T-cell (primary cell): ENCODE results near the gene ZNF277. TPM values are rescaled to one million over a fixed set of nuclear protein-coding genes. Genes with fewer than 3 reads are reported as not detected.

ENCODE experiments used
- ATAC-seq, 4 experiments: fragments of 200-7000 bp in 3 of 4; fragments of 150-1000 bp in 1 of 4; cut with Tn5 transposase; replicated peaks in 1 of 4; 1 replicate in 3 of 4; 2 replicates in 1 of 4; pipeline ENCODE4 v1.10.0; 2021; ENCODE audit warnings: moderate library complexity in 3 of 4, mild to moderate bottlenecking in 2 of 4, moderate number of reproducible peaks in 1 of 4
- CTCF ChIA-PET, 2 donors: fragments of 300-600 bp; sonication (Branson Sonifier 250); formaldehyde crosslinking; loops; one replicate each; lab custom pipeline; 2022; ENCODE audit warnings: antibody characterized with exemption in 2 of 2; lab: Charles Lee
- POLR2A ChIA-PET, 2 donors: fragments of 300-600 bp; sonication (Branson Sonifier 250); formaldehyde crosslinking; loops; one replicate each; lab custom pipeline; 2022; ENCODE audit warnings: antibody characterized with exemption in 2 of 2; lab: Charles Lee
- DNase-seq, 35 experiments: peaks; one replicate each; pipeline versions ENCODE4 v3.0.0 to v3.0.0-alpha.2; 2013 to 2023
- H3K27ac ChIP-seq: one replicate; pipeline ENCODE4 v1.5.1; 2013; ENCODE audit warnings: low read length
- H3K27me3 ChIP-seq, 2 experiments: replicated peaks in 1 of 2; 1 replicate in 1 of 2; 2 replicates in 1 of 2; pipeline versions ENCODE4 v1.6.1 to v1.7.0; 2013; ENCODE audit warnings: low read length in 1 of 2, mixed read lengths in 1 of 2; ENCODE audit not compliant: control insufficient read depth in 2 of 2, insufficient read depth in 2 of 2; ENCODE audit errors: extremely low read depth in 1 of 2
- H3K36me3 ChIP-seq, 2 donors: 1 replicate in 1 of 2; 2 replicates in 1 of 2; pipeline versions ENCODE4 v1.6.1 to v1.7.0; 2013; ENCODE audit warnings: low read length in 1 of 2; ENCODE audit not compliant: control insufficient read depth in 2 of 2, insufficient read depth in 1 of 2; ENCODE audit errors: extremely low read depth in 1 of 2
- H3K4me1 ChIP-seq, 2 experiments: 1 replicate in 1 of 2; 2 replicates in 1 of 2; pipeline versions ENCODE4 v1.6.1 to v1.7.0; 2013; ENCODE audit warnings: low read length in 2 of 2, mixed read lengths in 1 of 2; ENCODE audit not compliant: insufficient read depth in 2 of 2, control insufficient read depth in 1 of 2; ENCODE audit errors: extremely low read depth in 1 of 2
- H3K4me3 ChIP-seq, 2 donors: 1 replicate in 1 of 2; 2 replicates in 1 of 2; pipeline versions ENCODE4 v1.5.1 to v1.7.0; 2013; ENCODE audit warnings: mild to moderate bottlenecking in 2 of 2, low read length in 1 of 2, moderate library complexity in 1 of 2; ENCODE audit not compliant: control insufficient read depth in 1 of 2; ENCODE audit errors: extremely low read depth in 1 of 2
- H3K9me3 ChIP-seq: 2 replicates; pipeline ENCODE4 v1.7.0; 2013
- H3K27ac Mint-ChIP-seq, 2 donors: one replicate each; pipeline ENCODE4 v1.8.0; 2020 to 2021; ENCODE audit warnings: mild to moderate bottlenecking in 2 of 2, mixed read lengths in 2 of 2
- H3K27me3 Mint-ChIP-seq, 2 donors: one replicate each; pipeline ENCODE4 v1.8.0; 2021 to 2022; ENCODE audit warnings: mixed read lengths in 2 of 2
- H3K36me3 Mint-ChIP-seq: one replicate; pipeline ENCODE4 v1.8.0; 2021; ENCODE audit warnings: mixed read lengths
- H3K4me1 Mint-ChIP-seq, 3 donors: one replicate each; pipeline ENCODE4 v1.8.0; 2020 to 2022; ENCODE audit warnings: mixed read lengths in 3 of 3, mild to moderate bottlenecking in 1 of 3
- H3K4me3 Mint-ChIP-seq, 3 donors: one replicate each; pipeline ENCODE4 v1.8.0; 2020 to 2022; ENCODE audit warnings: mild to moderate bottlenecking in 3 of 3, mixed read lengths in 3 of 3, moderate library complexity in 3 of 3
- H3K9me3 Mint-ChIP-seq, 3 donors: one replicate each; pipeline ENCODE4 v1.8.0; 2020 to 2022; ENCODE audit warnings: mixed read lengths in 3 of 3
- WGBS: methylation state at CpG from one replicate; pipeline ENCODE4 v1.1.5; 2013; ENCODE audit warnings: missing lambda C conversion rate; ENCODE audit not compliant: insufficient coverage; 5-methylcytosine and 5-hydroxymethylcytosine counted together
- total RNA-seq, 35 experiments: library from RNA in 6 of 35; stranded (reverse) in 6 of 35; fragments of 120-200 nt in 1 of 35; gene quantifications; one replicate each; pipeline versions ENCODE4 v1.2.1 to v1.2.4 and lab custom pipeline; 2013 to 2026

Gene ZNF277
- total RNA-seq, 5 donors from 2014 or later (not counting 1 experiment from before 2014, with no cell fraction given), result 26.6 to 31.4 (median 30.2) TPM

DNA sequence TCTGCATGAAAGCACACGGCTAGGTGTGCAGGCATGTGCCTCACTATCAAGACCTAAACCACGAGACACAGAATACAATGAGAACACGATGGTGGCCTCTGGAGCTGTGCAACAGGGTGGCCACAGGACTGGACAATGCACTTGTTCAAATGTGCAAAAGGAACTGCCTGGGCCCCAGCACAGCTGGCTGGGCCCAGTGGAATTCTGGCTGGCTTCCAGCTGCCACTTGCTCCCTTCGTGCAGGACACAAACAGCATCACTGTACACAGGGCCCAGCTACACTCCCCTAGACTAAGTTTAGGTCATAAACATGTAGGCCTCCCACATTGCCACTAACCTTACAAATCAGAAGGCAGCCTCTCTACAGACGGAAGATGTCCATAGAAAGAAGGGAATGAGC lies 23.7 kb upstream of the ZNF277 start:
- Mint-ChIP-seq H3K4me3 (no peak overlapping the region), H3K4me1 (no peaks in the 10 kb centered on the region), H3K27me3 (peaks cover 14 to 20% of the 10 kb centered on the region in 2 donors), H3K36me3 (no peaks in the 10 kb centered on the region), H3K9me3 (no peaks in the 10 kb centered on the region), H3K27ac (no peak overlapping the region)
- H3K27me3 ChIP-seq, result peaks cover 0 to 5% of the 10 kb centered on the region in 2 experiments
- no peak for DNase-seq
- H3K36me3 ChIP-seq, result no peaks in the 10 kb centered on the region
- no peaks in the 10 kb centered on the region for H3K4me1 ChIP-seq
- H3K9me3 ChIP-seq, result no peaks in the 10 kb centered on the region
- no peak overlapping the region for H3K4me3 ChIP-seq
- no peak overlapping the region for H3K27ac ChIP-seq
- no peak for ATAC-seq
- POLR2A ChIA-PET, result no interaction called here
- CTCF ChIA-PET, result no interaction called here
- WGBS, result 83% methylated on average over 4 of the region's 5 CpGs

DNA sequence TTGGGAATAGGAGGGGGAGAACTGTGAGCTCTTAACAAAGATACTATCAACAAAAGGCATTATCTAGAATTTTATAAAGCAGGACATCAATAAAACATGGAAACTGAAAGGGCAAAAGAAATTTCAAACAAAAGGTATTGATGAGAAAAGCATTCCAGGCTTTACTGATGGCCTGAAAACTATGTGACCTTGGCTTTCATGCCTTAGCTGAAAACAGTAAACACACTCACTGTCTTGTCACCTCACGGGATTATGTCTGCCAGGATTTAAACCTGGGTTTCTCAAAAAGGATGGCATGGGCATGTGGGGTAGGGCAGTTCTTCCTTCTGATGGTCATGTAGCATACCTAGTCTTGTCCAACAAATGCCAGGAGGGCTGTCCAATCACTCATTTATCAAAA lies 23.2 kb upstream of the ZNF277 start:
- Histone ChIP-seq H3K9me3 (no peaks in the 10 kb centered on the region), H3K36me3 (no peaks in the 10 kb centered on the region), H3K4me3 (no peak overlapping the region), H3K4me1 (no peaks in the 10 kb centered on the region), H3K27me3 (peaks cover 0 to 5% of the 10 kb centered on the region in 2 experiments), H3K27ac (no peak overlapping the region)
- peaks cover 8 to 19% of the 10 kb centered on the region in 2 donors for H3K27me3 Mint-ChIP-seq
- CTCF ChIA-PET, result no interaction called here
- no CpG with 5 or more reads among the region's 1 CpG for WGBS
- no peak for ATAC-seq
- no peak overlapping the region for H3K4me3 Mint-ChIP-seq
- H3K9me3 Mint-ChIP-seq, result no peaks in the 10 kb centered on the region
- POLR2A ChIA-PET, result no interaction called here
- no peak overlapping the region for H3K27ac Mint-ChIP-seq
- H3K36me3 Mint-ChIP-seq, result no peaks in the 10 kb centered on the region
- H3K4me1 Mint-ChIP-seq, result no peaks in the 10 kb centered on the region
- DNase-seq, result no peak

DNA sequence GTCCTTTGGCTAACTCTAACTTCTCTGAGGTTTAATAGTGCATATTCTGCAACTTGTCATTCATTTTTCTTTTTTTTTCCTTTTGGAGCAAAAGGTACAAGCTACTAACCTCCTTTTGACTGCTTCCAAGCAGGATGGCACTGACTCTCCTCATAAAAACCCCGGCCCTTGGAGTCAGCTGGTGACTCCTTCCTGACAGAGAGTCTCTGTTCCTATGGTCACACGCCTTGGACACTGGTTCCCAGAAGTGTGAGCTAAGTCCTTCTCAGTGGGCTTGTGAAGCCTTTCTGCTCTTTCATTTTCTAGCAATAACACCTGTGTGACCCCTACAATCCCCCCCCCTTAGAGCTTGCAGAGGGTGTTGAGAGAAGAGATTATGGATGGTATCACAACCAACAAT lies 22.0 kb upstream of the ZNF277 start:
- H3K4me1 ChIP-seq, result no peaks in the 10 kb centered on the region
- H3K27me3 Mint-ChIP-seq, result peaks cover 6 to 16% of the 10 kb centered on the region in 2 donors
- ChIA-PET CTCF (no interaction called here), POLR2A (interaction anchor here in 1 of 2 donors (0.5 kb wide), 1 partner anchor 8 kb away, joined by 3 read pairs; no protein-coding TSS in a partner anchor)
- H3K4me1 Mint-ChIP-seq, result no peaks in the 10 kb centered on the region
- H3K9me3 ChIP-seq, result no peaks in the 10 kb centered on the region
- H3K27me3 ChIP-seq, result peaks cover 0 to 5% of the 10 kb centered on the region in 2 experiments
- H3K27ac ChIP-seq, result no peak overlapping the region
- no peak overlapping the region for H3K4me3 Mint-ChIP-seq
- H3K4me3 ChIP-seq, result no peak overlapping the region
- no peak for ATAC-seq
- H3K9me3 Mint-ChIP-seq, result no peaks in the 10 kb centered on the region
- 71% methylated on average over 1 of the region's 2 CpGs for WGBS
- H3K36me3 ChIP-seq, result no peaks in the 10 kb centered on the region
- DNase-seq, result no peak
- no peak overlapping the region for H3K27ac Mint-ChIP-seq
- no peaks in the 10 kb centered on the region for H3K36me3 Mint-ChIP-seq

DNA sequence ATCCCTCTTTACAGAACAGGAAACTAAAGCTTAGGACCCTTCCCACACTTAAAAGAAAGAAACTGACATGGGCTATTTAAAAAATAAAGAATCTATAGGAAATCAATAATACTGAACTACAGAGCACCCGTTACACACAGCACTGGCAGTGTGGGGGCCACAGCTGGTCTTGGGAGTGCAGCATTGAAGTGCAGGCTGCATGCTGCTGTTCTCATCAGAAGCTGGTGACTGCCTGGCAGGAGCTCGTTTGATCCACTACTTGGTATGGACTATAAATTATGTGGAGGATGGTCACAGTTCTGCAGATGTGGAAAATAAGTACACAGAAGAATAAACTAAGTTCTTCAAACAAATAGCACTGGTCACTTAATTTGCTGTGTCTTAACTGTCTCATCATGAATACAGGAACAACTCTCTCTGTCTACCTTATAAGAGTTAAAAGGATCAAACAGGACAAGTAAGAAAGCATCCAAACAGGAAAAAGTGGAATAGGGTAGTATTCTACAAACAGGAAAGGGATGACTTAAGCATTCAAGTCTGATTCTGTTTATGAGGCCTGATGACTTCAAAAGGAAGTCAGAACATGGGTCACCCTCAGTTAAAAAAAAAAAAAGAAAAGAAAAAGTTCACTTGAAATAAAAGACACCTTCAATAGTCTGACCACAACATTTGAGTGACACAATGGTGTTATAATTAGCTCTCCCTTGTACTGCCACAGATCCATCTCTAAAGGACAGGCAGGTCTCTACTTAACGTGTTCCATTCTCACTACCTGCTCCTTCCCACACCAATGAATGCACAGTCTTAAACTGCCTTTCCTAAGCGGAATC lies 21.3 kb upstream of the ZNF277 start:
- Mint-ChIP-seq H3K4me3 (no peak overlapping the region), H3K36me3 (no peaks in the 10 kb centered on the region), H3K27ac (no peak overlapping the region), H3K27me3 (peaks cover 8 to 19% of the 10 kb centered on the region in 2 donors), H3K9me3 (no peaks in the 10 kb centered on the region), H3K4me1 (no peaks in the 10 kb centered on the region)
- WGBS, result no CpG with 5 or more reads among the region's 4 CpGs
- POLR2A ChIA-PET, result interaction anchor here in 1 of 2 donors (0.5 kb wide), 1 partner anchor 7 kb away, joined by 3 read pairs; no protein-coding TSS in a partner anchor
- no peaks in the 10 kb centered on the region for H3K36me3 ChIP-seq
- no peaks in the 10 kb centered on the region for H3K9me3 ChIP-seq
- DNase-seq, result no peak
- no peaks in the 10 kb centered on the region for H3K4me1 ChIP-seq
- no peak for ATAC-seq
- CTCF ChIA-PET, result no interaction called here
- H3K27ac ChIP-seq, result no peak overlapping the region
- H3K4me3 ChIP-seq, result no peak overlapping the region
- peaks cover 0 to 8% of the 10 kb centered on the region in 2 experiments for H3K27me3 ChIP-seq

DNA sequence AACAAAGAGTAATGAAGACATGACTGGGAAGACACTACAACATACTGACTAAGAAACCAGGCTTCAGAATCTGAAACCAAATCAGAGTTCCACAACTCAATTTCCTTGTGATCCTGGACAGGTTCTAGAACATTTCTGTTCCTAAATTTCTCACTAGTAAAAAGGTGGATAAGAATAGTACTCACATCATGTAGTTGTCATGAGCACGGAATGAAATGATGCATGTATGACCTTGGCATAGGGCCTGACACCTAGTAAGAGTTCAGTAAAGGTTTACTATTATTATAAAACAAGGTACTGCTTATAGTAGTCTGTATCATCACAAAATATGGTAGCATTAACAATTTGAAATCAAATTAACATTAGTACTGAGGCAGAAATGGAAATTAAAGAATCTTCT lies 20.2 kb upstream of the ZNF277 start:
- Mint-ChIP-seq H3K27me3 (peaks cover 3 to 17% of the 10 kb centered on the region in 2 donors), H3K27ac (no peak overlapping the region), H3K36me3 (no peaks in the 10 kb centered on the region), H3K4me3 (no peak overlapping the region), H3K9me3 (no peaks in the 10 kb centered on the region), H3K4me1 (no peaks in the 10 kb centered on the region)
- no peaks in the 10 kb centered on the region for H3K4me1 ChIP-seq
- H3K9me3 ChIP-seq, result no peaks in the 10 kb centered on the region
- no CpG with 5 or more reads among the region's 1 CpG for WGBS
- H3K4me3 ChIP-seq, result no peak overlapping the region
- DNase-seq, result no peak
- no peak for ATAC-seq
- POLR2A ChIA-PET, result no interaction called here
- no peaks in the 10 kb centered on the region for H3K36me3 ChIP-seq
- peaks cover 0 to 10% of the 10 kb centered on the region in 2 experiments for H3K27me3 ChIP-seq
- no peak overlapping the region for H3K27ac ChIP-seq
- CTCF ChIA-PET, result no interaction called here

DNA sequence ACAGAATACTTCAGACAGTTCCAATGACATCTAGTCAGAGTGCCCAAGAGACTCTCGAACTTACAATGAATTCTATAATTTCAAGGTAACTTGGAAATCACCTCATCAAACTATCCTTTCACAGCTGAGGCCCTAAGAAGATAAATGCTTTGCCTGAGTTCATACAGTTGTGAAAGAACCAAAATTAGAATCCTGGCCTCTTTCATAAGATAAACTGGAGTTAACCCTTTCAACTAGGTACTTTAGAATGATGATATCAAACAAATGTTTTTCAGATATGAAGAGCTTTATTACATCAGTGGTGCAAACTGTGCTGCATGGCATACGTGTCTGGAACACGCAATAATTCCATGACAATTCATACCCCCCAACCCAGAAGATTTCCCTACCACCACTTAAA lies 18.2 kb upstream of the ZNF277 start:
- no peak overlapping the region for H3K27ac Mint-ChIP-seq
- H3K36me3 Mint-ChIP-seq, result no peaks in the 10 kb centered on the region
- no peak overlapping the region for H3K4me3 Mint-ChIP-seq
- ATAC-seq (no peak), DNase-seq (no peak)
- Histone ChIP-seq H3K36me3 (no peaks in the 10 kb centered on the region), H3K27ac (no peak overlapping the region), H3K9me3 (no peaks in the 10 kb centered on the region), H3K27me3 (peaks cover 0 to 14% of the 10 kb centered on the region in 2 experiments), H3K4me3 (no peak overlapping the region), H3K4me1 (no peaks in the 10 kb centered on the region)
- peaks cover 8 to 17% of the 10 kb centered on the region in 2 donors for H3K27me3 Mint-ChIP-seq
- H3K4me1 Mint-ChIP-seq, result no peaks in the 10 kb centered on the region
- POLR2A ChIA-PET, result interaction anchor here in 1 of 2 donors (0.5 kb wide), 1 partner anchor 9 kb away, joined by 3 read pairs; no protein-coding TSS in a partner anchor
- H3K9me3 Mint-ChIP-seq, result no peaks in the 10 kb centered on the region
- CTCF ChIA-PET, result no interaction called here
- WGBS, result no CpG with 5 or more reads among the region's 3 CpGs
